ENCODE results near the gene FTCD. TPM values are rescaled to one million over a fixed set of nuclear protein-coding genes. Genes with fewer than 3 reads are reported as not detected.

The FTCD gene
- total and polyA plus RNA-seq, 2 of the 8 experiments (the other 6 are each of a cell fraction or from before 2014, with no cell fraction given): 3.3 to 4.9 TPM

DNA sequence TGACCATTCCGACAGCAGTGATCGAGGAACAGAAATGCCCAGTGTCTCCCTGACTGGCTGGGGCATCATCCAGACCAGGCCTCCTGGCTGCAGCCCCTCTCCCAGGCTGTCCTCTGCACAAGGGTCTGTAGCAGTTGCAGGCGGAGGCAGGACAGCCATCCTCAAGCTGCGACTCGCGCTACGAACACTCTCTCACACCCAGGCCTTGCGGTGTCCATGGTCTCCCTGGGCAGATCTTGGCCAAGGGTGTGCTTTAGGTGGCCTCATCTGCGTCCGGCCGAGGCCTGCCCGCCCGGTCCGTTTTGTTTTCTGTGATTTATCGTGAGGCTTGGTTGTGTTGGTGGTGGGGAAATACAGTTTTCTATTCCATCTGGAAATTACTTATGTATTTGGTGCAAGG is 15.7 kb downstream of the FTCD start (continued):
- TF ChIP-seq, protein P1, sequence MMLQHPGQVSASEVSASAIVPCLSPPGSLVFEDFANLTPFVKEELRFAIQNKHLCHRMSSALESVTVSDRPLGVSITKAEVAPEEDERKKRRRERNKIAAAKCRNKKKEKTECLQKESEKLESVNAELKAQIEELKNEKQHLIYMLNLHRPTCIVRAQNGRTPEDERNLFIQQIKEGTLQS (IDR thresholded peaks at IDR 0.05; ENCODE audit: insufficient read depth, low read depth, low read length): no peak
- no peak for TF ChIP-seq POU5F1 (IDR thresholded peaks at IDR 0.05; ENCODE audit: low read depth, low read length)

Measured in H1 (cell line).